H1 (cell line): Measurements from ENCODE around the gene CBY2. TPM values are rescaled to one million over a fixed set of nuclear protein-coding genes. Genes with fewer than 3 reads are reported as not detected.
A peak's percentile ranks its signal among the peaks of the same experiment; 100 is the strongest.

Source experiments
- CTCF ChIA-PET: fragments of 300-600 bp; sonication (Branson Sonifier 250); formaldehyde crosslinking; loops from one replicate; lab custom pipeline; 2021; ENCODE audit not compliant: partially characterized antibody; lab: Charles Lee
- POLR2A ChIA-PET: fragments of 300-600 bp; sonication (Branson Sonifier 250); formaldehyde crosslinking; loops from one replicate; lab custom pipeline; 2021; ENCODE audit warnings: inconsistent platforms; ENCODE audit not compliant: partially characterized antibody; lab: Charles Lee
- DNase-seq, 2 experiments: peaks; one replicate each; pipeline versions ENCODE4 v3.0.0 to v3.0.0-alpha.2; 2010 to 2022; ENCODE audit warnings: low spot score in 2 of 2, low read depth in 1 of 2, mixed read lengths in 1 of 2
- FAIRE-seq: peaks from 2 replicates; lab custom pipeline; 2011; peaks lifted over from hg19 to GRCh38; lab: Jason Lieb, UNC
- H2AFZ ChIP-seq: 2 replicates; pipeline ENCODE4 v1.8.1; 2012; ENCODE audit warnings: low read length, inconsistent platforms
- H2AK5ac ChIP-seq: 2 replicates; pipeline ENCODE4 v1.6.1; 2013; ENCODE audit warnings: low read depth, low read length
- H2BK120ac ChIP-seq: replicated peaks from 2 replicates; pipeline ENCODE3; 2013; ENCODE audit warnings: low read depth, low read length, inconsistent platforms
- H2BK12ac ChIP-seq: 2 replicates; pipeline ENCODE4 v1.6.1; 2013; ENCODE audit warnings: low read depth, low read length
- H2BK15ac ChIP-seq: 2 replicates; pipeline ENCODE4 v1.6.1; 2013; ENCODE audit warnings: low read length
- H2BK20ac ChIP-seq: 2 replicates; pipeline ENCODE4 v1.6.1; 2013; ENCODE audit warnings: low read length
- H2BK5ac ChIP-seq: 2 replicates; pipeline ENCODE4 v1.6.1; 2013; ENCODE audit warnings: low read depth, low read length
- H3K14ac ChIP-seq: 2 replicates; pipeline ENCODE4 v1.6.1; 2013; ENCODE audit warnings: inconsistent platforms; ENCODE audit not compliant: insufficient read length
- H3K18ac ChIP-seq: 2 replicates; pipeline ENCODE4 v1.6.1; 2013; ENCODE audit warnings: low read length; ENCODE audit errors: extremely low read depth
- H3K23ac ChIP-seq: 2 replicates; pipeline ENCODE4 v1.6.1; 2013; ENCODE audit warnings: inconsistent platforms; ENCODE audit not compliant: insufficient read length
- H3K23me2 ChIP-seq: 2 replicates; pipeline ENCODE4 v1.6.1; 2013; ENCODE audit warnings: low read depth, low read length
- H3K27ac ChIP-seq: 2 replicates; pipeline ENCODE4 v1.6.1; 2011; ENCODE audit warnings: low read depth, low read length, inconsistent platforms
- H3K27me3 ChIP-seq, 4 experiments: replicated peaks in 1 of 4; 1 replicate in 1 of 4; 2 replicates in 3 of 4; pipeline versions ENCODE4 v1.6.1 to v1.8.1; 2011 to 2013; ENCODE audit warnings: low read length in 3 of 4, mild to moderate bottlenecking in 3 of 4, inconsistent platforms in 2 of 4, mixed read lengths in 2 of 4, moderate library complexity in 1 of 4; ENCODE audit not compliant: control insufficient read depth in 3 of 4, insufficient read depth in 3 of 4; ENCODE audit errors: extremely low read depth in 1 of 4
- H3K36me3 ChIP-seq, 4 experiments: 2 replicates each; pipeline versions ENCODE4 v1.6.1 to v1.8.1; 2011 to 2013; ENCODE audit warnings: mild to moderate bottlenecking in 4 of 4, low read length in 3 of 4, moderate library complexity in 2 of 4, control low read depth in 1 of 4, inconsistent platforms in 1 of 4; ENCODE audit not compliant: insufficient read depth in 4 of 4, control insufficient read depth in 2 of 4
- H3K4ac ChIP-seq: replicated peaks from 2 replicates; pipeline ENCODE3; 2013; ENCODE audit warnings: low read length, low read depth, mixed read lengths, inconsistent platforms; ENCODE audit not compliant: insufficient read length
- H3K4me1 ChIP-seq, 4 experiments: replicated peaks in 1 of 4; 1 replicate in 1 of 4; 2 replicates in 3 of 4; pipeline versions ENCODE4 v1.6.1 to v1.8.1; 2011 to 2013; ENCODE audit warnings: low read length in 3 of 4, inconsistent platforms in 2 of 4, mixed read lengths in 1 of 4; ENCODE audit not compliant: insufficient read depth in 4 of 4, control insufficient read depth in 3 of 4
- H3K4me2 ChIP-seq, 2 experiments: 2 replicates each; pipeline versions ENCODE4 v1.6.1 to v1.8.1; 2011 to 2013; ENCODE audit warnings: low read depth in 2 of 2, low read length in 2 of 2, control low read depth in 1 of 2, inconsistent platforms in 1 of 2, mild to moderate bottlenecking in 1 of 2; ENCODE audit not compliant: insufficient read depth in 1 of 2
- H3K4me3 ChIP-seq, 4 experiments: fragments of 200-600, 300-600 bp in 1 of 4; sonication (generic), shearing (Covaris generic), sonication (Bioruptor Twin) in 1 of 4; 2 replicates each; pipeline versions ENCODE4 v1.5.1 to v1.8.1; 2011 to 2016; ENCODE audit warnings: low read length in 4 of 4, low read depth in 3 of 4, control low read depth in 2 of 4, inconsistent platforms in 2 of 4, mild to moderate bottlenecking in 2 of 4, mixed read lengths in 1 of 4, moderate library complexity in 1 of 4; ENCODE audit not compliant: insufficient read depth in 2 of 4; ENCODE audit errors: extremely low read depth in 1 of 4
- H3K56ac ChIP-seq: replicated peaks from 2 replicates; pipeline ENCODE3; 2013; ENCODE audit warnings: low read depth, mild to moderate bottlenecking, mixed read lengths, low read length, inconsistent platforms; ENCODE audit not compliant: insufficient read length
- H3K79me1 ChIP-seq: 2 replicates; pipeline ENCODE4 v1.6.1; 2013; ENCODE audit warnings: low read depth, low read length, control low read depth
- H3K79me2 ChIP-seq, 2 experiments: 2 replicates each; pipeline versions ENCODE4 v1.6.1 to v1.8.1; 2012 to 2013; ENCODE audit warnings: low read length in 2 of 2, mild to moderate bottlenecking in 2 of 2, inconsistent platforms in 1 of 2; ENCODE audit not compliant: insufficient read depth in 2 of 2, control insufficient read depth in 1 of 2
- H3K9ac ChIP-seq, 4 experiments: replicated peaks in 1 of 4; 1 replicate in 1 of 4; 2 replicates in 3 of 4; pipeline versions ENCODE4 v1.6.1 to v1.8.1; 2011 to 2013; ENCODE audit warnings: low read depth in 3 of 4, low read length in 3 of 4, control low read depth in 2 of 4, mild to moderate bottlenecking in 2 of 4, moderate library complexity in 2 of 4, inconsistent platforms in 1 of 4; ENCODE audit errors: extremely low read depth in 1 of 4
- H3K9me3 ChIP-seq, 2 experiments: 2 replicates each; pipeline versions ENCODE4 v1.6.1 to v1.8.1; 2012 to 2013; ENCODE audit warnings: mild to moderate bottlenecking in 2 of 2, moderate library complexity in 2 of 2, control low read depth in 1 of 2, inconsistent platforms in 1 of 2, low read depth in 1 of 2, low read length in 1 of 2, mixed read lengths in 1 of 2; ENCODE audit not compliant: insufficient read depth in 2 of 2
- H4K20me1 ChIP-seq, 2 experiments: replicated peaks in 1 of 2; 2 replicates each; pipeline versions ENCODE3 to v1.8.1; 2011 to 2013; ENCODE audit warnings: inconsistent platforms in 2 of 2, low read length in 2 of 2, mild to moderate bottlenecking in 1 of 2; ENCODE audit not compliant: insufficient read depth in 2 of 2, control insufficient read depth in 1 of 2
- H4K5ac ChIP-seq: 2 replicates; pipeline ENCODE4 v1.6.1; 2013; ENCODE audit warnings: low read length, low read depth, mixed read lengths, inconsistent platforms; ENCODE audit not compliant: insufficient read length
- H4K8ac ChIP-seq: 2 replicates; pipeline ENCODE4 v1.8.0; 2013; ENCODE audit warnings: mild to moderate bottlenecking, moderate library complexity, low read length, inconsistent platforms; ENCODE audit not compliant: insufficient read depth; ENCODE audit errors: extremely low read depth
- H4K91ac ChIP-seq: replicated peaks from 2 replicates; pipeline ENCODE3; 2013; ENCODE audit warnings: low read length, mixed read lengths, inconsistent platforms; ENCODE audit not compliant: insufficient read length
- GABPA ChIP-seq: IDR thresholded peaks from 2 replicates; pipeline ENCODE4 v1.6.1; 2011; ENCODE audit warnings: mild to moderate bottlenecking, low read length, moderate library complexity, borderline replicate concordance; ENCODE audit not compliant: insufficient read depth
- YY1 ChIP-seq: IDR thresholded peaks from 2 replicates; pipeline ENCODE4 v1.6.1; 2011; ENCODE audit warnings: low read depth, mild to moderate bottlenecking, low read length
- WGBS, 2 experiments: shearing (Covaris generic) in 1 of 2; methylation state at CpG; one replicate each; pipeline versions ENCODE4 v1.1.6 to v1.1.7; 2013 to 2015; ENCODE audit warnings: low lambda C conversion rate in 2 of 2, mixed read lengths in 2 of 2, inconsistent platforms in 1 of 2, low coverage in 1 of 2, missing lambda C conversion rate in 1 of 2; ENCODE audit not compliant: insufficient replicate concordance in 2 of 2, insufficient coverage in 1 of 2, insufficient read length in 1 of 2; ENCODE audit errors: extremely low coverage in 1 of 2, missing lambda C conversion rate in 1 of 2; 5-methylcytosine and 5-hydroxymethylcytosine counted together
- polyA plus RNA-seq, 7 experiments: library from polyadenylated mRNA; depleted of rRNA in 3 of 7; stranded (reverse) in 5 of 7; unstranded in 2 of 7; fragments of >200 nt in 5 of 7; fragments of 200-250 nt in 2 of 7; gene quantifications; 1 replicate in 5 of 7; 2 replicates in 1 of 7; 4 replicates in 1 of 7; pipeline versions ENCODE4 v1.2.1 to v1.2.3, GENCODE V29; 2011 to 2013; ENCODE audit warnings: missing spikeins in 2 of 7, mixed read lengths in 2 of 7
- total RNA-seq: library from RNA; stranded (reverse); fragmentation: NEBNext Ultra II Directional; extraction: Animal tissue kit (Norgen Biotek cat#: 25700); gene quantifications from 2 replicates; pipeline ENCODE4 v1.2.1, GENCODE V29; 2021
- TF ChIP-seq, protein P1 (sequence below), 3 experiments: IDR thresholded peaks; 1 replicate in 2 of 3; 2 replicates in 1 of 3; pipeline versions ENCODE4 v1.5.1 to v1.6.1; 2011; ENCODE audit warnings: low read length in 3 of 3, mild to moderate bottlenecking in 3 of 3, inconsistent platforms in 2 of 3, low read depth in 1 of 3, moderate library complexity in 1 of 3; ENCODE audit not compliant: insufficient read depth in 1 of 3; ENCODE audit errors: control extremely low read depth in 1 of 3

CBY2 gene
- total and polyA plus RNA-seq, 2 of the 8 experiments (the other 6 are each of a cell fraction or from before 2014, with no cell fraction given), result not detected

DNA sequence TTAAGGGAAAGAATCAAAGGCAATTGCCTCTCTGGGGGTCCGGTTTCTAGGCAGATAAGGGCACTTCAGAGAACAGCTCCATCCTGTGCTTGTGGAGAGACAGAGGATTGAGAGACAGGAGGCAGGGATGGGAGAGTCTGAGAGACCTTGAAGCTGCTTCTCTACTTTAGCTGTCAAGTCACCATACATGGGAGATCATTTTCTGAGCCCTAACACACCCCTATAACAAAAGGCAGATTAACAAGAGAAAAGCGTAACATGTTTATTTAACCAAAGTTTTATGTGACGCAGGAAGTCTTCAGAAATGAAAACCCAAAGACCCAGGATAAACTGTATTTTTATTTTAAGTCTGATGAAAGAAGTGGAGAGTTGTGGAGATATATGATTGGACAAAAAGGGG, 48.4 kb downstream of the CBY2 start:
- Histone ChIP-seq H3K18ac (no peak overlapping the region), H3K79me2 (no peaks in the 10 kb centered on the region), H3K9me3 (no peaks in the 10 kb centered on the region), H2AK5ac (no peak overlapping the region), H3K4me2 (no peak overlapping the region), H4K5ac (no peak overlapping the region), H3K4me3 (no peak overlapping the region), H3K23me2 (no peaks in the 10 kb centered on the region), H3K14ac (no peak overlapping the region), H2BK120ac (no peak overlapping the region), H4K91ac (no peak overlapping the region), H3K4me1 (peaks cover 0 to 2% (median 0%) of the 10 kb centered on the region in 4 experiments; a peak in 1 of 7 replicates), H3K27me3 (peaks cover 0 to 1% (median 0%) of the 10 kb centered on the region in 4 experiments; a peak in 1 of 7 replicates), H3K79me1 (no peaks in the 10 kb centered on the region), H2BK12ac (no peak overlapping the region), H2BK20ac (no peak overlapping the region), H2BK15ac (no peak overlapping the region), H3K36me3 (no peaks in the 10 kb centered on the region), H4K8ac (no peak overlapping the region), H3K56ac (no peak overlapping the region), H4K20me1 (no peaks in the 10 kb centered on the region), H3K9ac (no peak overlapping the region), H3K27ac (no peak overlapping the region), H2BK5ac (no peak overlapping the region), H2AFZ (no peak overlapping the region), H3K4ac (no peak overlapping the region), H3K23ac (no peak overlapping the region)
- TF ChIP-seq, protein P1, sequence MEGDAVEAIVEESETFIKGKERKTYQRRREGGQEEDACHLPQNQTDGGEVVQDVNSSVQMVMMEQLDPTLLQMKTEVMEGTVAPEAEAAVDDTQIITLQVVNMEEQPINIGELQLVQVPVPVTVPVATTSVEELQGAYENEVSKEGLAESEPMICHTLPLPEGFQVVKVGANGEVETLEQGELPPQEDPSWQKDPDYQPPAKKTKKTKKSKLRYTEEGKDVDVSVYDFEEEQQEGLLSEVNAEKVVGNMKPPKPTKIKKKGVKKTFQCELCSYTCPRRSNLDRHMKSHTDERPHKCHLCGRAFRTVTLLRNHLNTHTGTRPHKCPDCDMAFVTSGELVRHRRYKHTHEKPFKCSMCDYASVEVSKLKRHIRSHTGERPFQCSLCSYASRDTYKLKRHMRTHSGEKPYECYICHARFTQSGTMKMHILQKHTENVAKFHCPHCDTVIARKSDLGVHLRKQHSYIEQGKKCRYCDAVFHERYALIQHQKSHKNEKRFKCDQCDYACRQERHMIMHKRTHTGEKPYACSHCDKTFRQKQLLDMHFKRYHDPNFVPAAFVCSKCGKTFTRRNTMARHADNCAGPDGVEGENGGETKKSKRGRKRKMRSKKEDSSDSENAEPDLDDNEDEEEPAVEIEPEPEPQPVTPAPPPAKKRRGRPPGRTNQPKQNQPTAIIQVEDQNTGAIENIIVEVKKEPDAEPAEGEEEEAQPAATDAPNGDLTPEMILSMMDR (IDR thresholded peaks at IDR 0.05; ENCODE audit: control extremely low read depth in 1 of 3, insufficient read depth in 1 of 3, low read depth in 1 of 3, low read length in 3 of 3), result no peak
- TF ChIP-seq GABPA, result no peak
- no peak for TF ChIP-seq YY1
- FAIRE-seq (peak; percentile 39), DNase-seq (no peak)
- CTCF ChIA-PET, result interaction anchor here (0.6 to 1.0 kb wide), 2 partner anchors 80 to 377 kb away, joined by 3 to 5 read pairs; no protein-coding TSS in a partner anchor
- 79% methylated on average over 3 of the region's 3 CpGs; no CpG with 5 or more reads in 1 of the 2 experiments for WGBS, 2 experiments
- POLR2A ChIA-PET, result no interaction called here
